GM19099 (cell line): ENCODE results near the gene TLCD1.

Experiments used
- POLR2A ChIP-seq: IDR thresholded peaks from 3 replicates; pipeline ENCODE4 v1.6.1; 2011; ENCODE audit warnings: low read depth; ENCODE audit not compliant: insufficient read length; ENCODE audit errors: extremely low read depth

TLCD1 gene

DNA sequence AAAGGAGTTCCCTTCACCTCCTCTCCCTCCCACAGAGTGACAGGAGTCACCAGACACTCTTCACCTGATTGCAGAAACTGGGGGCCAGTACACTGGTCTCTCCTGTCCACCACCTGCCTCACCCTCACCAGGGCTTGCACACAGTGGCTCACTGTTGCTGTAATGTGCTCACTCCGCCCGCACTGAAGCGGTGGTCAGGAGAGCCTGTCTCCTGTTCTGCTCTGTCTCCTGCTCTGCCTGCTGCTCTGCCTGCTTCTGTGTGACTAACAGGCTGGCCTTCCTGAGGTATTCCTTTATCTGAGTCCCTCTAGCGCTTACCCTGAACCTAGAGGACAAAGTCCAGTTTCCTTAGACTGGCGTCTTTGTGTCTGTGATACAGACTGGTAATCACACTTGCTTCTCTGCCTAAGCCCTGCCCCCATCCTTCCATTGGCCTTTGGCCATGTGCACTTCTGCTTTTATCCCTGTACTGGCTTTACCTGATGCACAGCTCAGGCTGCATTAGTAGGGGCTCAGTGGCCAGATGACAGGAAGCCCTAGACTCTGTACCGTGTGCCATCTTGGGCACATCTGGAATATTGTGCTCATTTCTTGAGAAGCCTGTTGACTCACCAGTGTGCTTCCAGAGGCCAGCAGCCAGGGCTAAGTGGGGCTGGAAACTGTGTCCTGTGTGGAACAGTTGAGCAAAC is 27.6 kb downstream of the TLCD1 start:
- no peak for TF ChIP-seq POLR2A

DNA sequence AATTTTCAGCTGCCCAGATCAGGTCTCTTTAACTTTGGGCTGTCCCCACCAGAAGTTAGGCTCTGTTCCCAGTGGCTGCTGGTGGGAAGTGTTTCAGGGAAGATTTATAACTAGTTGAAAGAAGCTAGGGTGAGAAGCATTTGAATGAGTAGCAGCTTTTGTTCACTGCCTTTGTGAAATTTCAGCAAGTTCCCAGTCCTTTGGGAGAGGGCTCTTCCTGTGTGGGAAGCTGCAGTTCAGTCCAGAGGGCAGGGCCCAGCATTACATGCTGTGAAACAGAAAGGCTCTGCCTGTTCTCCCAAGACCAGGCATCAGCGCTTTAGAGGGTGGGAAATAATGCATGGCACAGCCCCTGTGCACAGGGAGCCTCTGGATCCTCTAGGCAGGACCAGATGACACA is 32.2 kb downstream of the TLCD1 start:
- no peak for TF ChIP-seq POLR2A

DNA sequence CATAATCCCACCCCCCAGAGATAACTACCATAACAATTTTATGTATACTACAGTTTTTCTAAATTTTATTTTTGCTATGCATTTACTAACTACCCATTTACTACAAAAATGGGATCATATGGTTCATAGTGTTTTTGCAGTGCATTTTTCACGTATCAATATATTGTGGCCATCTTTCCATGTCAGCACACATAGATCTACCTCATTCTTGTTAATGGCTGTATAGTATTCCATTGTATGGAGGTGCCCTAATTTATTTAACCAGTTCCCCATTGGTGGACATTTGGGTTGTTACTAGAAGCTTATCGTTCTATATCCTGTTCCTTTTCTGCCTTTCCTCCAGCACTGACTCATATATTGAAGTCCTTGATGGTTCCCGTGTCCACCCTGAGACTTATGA is 37.0 kb downstream of the TLCD1 start:
- TF ChIP-seq POLR2A: no peak

DNA sequence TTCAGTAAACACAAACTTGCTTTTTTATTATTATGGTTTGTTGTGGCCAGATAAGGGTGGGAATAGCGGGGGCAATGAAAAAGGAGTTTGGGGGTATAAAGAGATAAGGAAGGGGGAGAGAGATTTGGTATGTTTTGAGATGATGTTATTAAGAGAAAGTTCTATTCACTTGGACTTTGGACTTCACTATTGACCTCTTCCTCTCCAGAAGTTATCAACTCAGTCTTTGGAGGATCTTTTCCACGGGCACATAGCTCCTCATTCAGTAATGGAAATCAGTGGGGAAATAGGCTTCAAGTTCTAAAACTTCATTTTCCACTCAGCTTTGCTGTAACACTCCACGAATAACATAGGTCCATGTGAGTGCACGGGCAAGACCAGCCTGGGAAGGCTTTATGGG is 37.6 kb downstream of the TLCD1 start:
- TF ChIP-seq POLR2A: no peak

DNA sequence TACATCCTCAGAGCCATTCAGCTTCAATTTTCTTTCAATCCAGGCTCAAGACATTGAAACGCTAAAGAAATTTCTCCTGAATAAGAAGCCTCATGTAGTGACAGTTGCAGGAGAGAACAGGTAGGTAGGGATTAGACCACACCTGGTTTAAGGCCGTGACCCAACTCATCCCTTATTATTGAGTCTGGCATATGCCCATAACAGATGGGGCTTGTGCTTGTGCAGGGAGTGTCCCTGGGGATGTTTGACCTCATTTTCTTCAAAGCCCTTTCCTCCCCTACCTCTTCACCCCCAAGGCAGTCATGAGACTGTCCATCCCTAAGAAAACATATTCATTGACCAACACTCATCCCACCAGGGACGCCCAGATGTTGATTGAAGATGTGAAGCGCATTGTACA is 39.7 kb downstream of the TLCD1 start:
- TF ChIP-seq POLR2A: no peak

DNA sequence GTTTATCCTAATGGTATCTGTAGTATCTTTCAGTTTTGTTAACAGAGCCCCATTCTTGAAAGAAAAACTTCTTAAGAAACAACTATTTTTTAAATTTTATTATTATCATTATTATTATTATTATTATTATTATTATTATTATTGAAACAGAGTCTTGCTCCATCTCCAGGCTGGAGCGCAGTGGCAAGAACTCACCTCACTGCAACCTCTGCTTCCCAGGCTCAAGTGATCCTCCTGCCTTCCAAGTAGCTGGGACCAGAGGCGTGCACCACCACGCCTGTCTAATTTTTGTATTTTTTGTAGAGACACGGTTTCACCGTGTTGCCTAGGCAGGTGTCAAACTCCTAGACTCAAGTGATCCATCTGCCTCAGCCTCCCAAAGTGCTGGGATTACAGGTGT is 40.7 kb downstream of the TLCD1 start:
- TF ChIP-seq POLR2A: no peak

DNA sequence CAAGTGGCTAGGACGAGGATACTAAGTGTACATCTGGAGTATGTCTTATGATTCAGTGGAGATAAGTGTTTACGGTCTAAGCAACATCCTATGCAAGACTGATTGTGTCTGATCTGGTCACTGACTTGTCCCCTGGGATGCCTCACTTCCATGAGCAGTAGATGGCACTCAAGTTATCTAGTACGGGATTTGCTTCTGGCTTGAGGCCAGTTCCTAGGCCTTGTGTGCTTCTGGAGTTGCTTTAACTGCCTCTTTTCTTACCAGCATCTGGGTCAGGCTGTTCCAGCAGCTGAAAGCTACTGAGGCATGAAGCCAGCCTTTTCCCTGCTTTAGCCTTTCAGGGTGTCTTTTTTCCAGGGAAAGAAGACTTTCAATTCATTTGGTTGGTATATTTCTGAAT is 41.1 kb downstream of the TLCD1 start:
- no peak for TF ChIP-seq POLR2A

DNA sequence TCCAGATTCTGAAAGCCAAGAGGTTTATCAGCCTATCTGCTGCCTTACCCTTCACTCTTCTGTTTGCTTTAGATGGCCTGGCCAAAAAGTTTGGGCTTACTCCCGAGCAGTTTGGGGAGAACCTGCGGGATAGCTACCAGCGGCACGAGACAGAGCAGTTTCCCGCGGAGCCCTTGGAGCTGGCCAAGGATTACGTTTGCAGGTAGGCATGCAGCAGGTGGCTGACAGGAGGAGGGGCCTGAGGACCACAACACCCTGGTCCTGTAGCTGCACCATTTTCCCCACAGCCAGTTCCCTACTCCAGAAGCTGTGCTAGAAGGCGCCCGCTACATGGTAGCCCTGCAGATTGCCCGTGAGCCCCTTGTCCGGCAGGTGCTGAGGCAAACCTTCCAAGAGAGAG is 43.4 kb downstream of the TLCD1 start:
- TF ChIP-seq POLR2A: no peak

DNA sequence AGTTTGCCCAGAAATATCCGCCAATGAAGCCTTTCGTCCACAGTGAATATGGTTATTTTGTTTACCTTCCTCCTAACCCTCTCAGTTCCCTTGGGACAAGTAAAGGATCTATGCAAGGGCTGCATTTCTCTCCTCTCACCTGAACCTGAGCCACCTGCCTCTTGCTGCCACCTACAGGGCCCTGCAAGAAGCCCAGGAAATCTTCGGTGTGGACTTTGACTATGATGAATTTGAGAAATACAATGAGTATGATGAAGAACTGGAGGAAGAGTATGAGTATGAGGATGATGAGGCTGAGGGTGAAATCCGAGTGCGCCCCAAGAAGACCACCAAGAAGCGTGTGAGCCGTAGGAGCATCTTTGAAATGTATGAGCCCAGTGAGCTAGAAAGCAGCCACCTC is 50.1 kb downstream of the TLCD1 start:
- TF ChIP-seq POLR2A: no peak

DNA sequence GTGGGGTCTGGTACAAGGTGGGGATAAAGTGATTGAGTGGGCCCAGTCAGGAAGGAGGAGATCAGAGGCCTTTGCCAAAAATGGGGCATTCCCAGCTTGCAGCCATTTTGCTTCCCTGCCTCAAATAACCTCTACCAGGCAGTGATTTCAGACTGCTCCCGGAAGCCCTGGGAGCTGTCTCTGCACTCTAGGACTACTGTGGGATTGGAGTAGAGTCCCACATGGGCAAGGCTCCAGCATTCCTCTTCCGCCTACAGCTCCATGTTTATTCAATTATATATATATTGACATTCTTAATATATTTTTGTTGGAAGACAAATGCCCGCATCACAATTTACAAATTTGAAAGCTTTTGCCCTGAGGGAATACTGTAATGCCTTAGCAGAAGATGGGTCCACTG is 50.5 kb downstream of the TLCD1 start:
- no peak for TF ChIP-seq POLR2A
